HG03439 (cell line): Measurements from ENCODE around the gene USP33.
"Not testable (repeated sequence)": the region's sequence is repeated elsewhere in the genome, so short reads cannot be mapped to it uniquely, and the experiment has no call there.

ENCODE experiments used
- ATAC-seq: cut with Tn5 transposase; IDR thresholded peaks from one replicate; pipeline ENCODE4 v1.9.1; 2021; ENCODE audit warnings: mild to moderate bottlenecking, moderate library complexity; ENCODE audit not compliant: unreplicated experiment

Gene USP33

DNA sequence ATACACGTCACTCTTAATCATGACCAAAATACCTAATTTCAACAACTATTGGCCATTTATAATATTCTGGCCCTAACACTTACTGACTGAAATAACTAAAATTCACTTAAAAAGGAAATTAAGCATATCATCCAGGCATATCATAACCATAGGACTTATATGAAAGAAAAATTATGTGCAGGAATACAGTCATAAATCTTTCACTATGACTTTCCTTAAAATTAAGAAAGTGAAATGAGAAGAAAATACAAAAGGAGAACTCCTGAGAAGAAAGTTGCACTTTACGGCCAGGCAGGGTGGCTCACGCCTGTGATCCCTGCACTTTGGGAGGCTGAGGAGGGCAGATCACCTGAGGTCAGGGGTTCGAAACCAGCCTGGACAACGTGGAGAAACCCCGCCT, 86.6 kb downstream of the USP33 start:
- no peak for ATAC-seq

DNA sequence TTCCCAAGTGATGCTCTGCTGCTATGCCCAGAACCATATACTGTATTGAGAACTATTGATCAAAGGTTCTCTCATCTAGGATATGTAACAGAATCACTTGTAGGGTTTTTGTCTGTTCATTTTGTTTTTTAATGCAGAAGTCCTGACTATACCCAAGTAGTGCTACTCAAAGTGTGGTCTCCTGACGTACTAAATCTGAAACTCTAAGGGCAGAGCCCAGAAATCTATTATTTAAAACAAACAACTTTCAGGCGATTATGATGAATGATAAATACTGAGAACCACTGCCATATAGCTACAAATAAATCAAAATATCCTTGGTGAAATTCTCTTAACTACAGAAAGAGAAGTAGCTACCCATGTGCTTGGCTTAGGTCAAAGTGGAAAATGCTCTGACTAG, 87.3 kb downstream of the USP33 start:
- peak; percentile 44 for ATAC-seq

DNA sequence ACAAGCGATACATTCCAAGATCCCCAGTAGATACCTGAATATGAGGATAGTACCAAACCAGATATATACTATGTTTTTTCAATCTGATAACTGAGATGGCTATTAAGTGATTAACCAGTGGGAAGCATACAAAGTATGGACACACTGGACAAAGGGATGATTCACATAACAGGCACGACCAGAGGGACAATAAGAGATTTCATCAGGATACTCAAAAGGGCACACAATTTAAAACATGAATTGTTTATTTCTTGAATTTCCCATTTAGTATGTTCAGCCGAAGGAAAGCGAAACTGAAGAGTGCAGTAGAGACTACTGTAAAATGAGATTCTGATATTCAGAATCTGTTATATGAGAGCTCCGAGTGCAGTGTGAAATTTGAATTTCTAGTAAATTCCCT, 87.8 kb downstream of the USP33 start:
- no peak for ATAC-seq

DNA sequence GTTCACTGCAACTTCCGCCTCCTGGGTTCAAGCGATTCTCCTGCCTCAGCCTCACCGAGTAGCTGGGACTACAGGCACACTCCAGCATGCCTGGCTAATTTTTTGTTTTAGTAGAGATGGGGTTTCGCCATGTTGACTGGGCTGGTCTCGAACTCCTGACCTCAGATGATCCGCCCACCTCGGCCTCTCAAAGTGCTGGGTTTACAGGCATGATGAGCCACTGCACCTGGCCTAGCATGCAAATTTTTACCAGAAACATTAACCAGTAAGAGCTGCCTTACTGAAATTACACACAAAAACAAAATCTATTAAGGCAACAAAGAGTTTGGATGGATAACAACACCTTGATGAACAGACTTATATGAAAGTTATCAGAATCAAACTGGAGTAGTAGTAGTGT, 89.3 kb downstream of the USP33 start:
- ATAC-seq: no peak

DNA sequence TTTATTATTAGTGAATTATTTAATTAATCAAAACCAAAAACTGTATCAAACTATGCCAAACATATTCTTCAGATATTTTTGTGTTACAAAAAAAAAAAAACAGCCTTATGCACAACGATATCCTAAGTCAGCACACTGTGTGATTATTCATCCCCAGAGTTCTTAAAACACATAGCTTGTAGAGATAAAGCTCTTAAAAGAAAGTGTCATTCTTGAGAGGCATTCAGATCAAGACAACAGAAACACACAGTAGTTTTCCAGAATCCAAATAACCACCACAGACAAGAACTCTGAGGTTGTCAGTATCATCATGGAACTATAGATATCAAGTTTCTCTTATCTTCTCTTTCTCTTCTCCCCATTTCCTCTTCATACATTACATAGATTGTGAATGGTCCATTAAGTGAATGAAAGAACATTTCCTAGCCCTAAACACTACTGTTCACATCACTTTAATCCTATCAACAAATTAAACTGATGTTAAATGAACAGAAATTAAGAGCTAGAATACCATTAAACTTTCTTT, 90.7 kb downstream of the USP33 start:
- ATAC-seq: no peak

DNA sequence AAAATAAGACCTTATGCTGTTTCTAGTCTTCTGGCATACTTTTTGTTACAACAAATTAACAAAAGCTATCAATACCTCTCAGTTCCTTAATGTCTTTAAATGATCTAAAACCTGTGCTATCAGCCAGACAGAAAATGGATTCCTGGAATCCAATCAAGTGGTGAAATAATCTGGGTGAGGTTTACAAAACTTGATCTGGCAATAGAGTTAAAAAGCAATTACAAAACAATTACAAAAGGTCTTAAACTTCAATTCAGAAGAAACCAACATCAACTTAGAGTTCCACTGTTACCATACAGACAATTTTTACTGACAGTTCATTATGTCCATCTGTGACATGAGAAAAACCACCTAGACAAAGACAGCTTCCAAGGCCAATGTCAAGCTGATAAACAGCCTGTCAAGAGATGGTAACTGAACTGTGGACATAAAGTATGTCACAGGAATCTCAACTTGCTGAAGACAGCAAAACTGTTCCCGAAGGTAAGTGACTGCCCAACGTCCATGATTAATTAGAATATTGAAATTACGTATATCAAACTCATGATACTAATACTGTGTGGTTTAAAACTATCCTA, 94.6 kb downstream of the USP33 start:
- no peak for ATAC-seq

DNA sequence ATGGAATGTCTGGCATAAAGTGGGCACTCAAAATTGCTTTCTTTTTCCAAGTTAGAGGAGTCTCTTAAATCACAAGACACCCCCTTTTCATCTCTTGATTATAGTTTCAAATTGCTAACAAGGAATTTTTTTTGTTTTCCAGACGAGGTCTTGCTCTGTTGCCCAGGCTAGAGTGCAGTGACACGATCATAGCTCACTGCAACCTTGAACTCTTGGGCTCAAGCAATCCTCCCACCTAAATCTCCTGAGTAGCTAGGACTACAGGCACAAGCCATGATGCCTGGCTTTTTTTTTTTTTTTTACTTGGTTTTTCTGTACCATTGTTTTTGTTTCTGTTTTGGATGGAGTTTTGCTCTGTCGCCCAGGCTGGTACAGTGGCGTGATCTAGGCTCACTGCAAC, 98.0 kb downstream of the USP33 start:
- ATAC-seq: no peak

DNA sequence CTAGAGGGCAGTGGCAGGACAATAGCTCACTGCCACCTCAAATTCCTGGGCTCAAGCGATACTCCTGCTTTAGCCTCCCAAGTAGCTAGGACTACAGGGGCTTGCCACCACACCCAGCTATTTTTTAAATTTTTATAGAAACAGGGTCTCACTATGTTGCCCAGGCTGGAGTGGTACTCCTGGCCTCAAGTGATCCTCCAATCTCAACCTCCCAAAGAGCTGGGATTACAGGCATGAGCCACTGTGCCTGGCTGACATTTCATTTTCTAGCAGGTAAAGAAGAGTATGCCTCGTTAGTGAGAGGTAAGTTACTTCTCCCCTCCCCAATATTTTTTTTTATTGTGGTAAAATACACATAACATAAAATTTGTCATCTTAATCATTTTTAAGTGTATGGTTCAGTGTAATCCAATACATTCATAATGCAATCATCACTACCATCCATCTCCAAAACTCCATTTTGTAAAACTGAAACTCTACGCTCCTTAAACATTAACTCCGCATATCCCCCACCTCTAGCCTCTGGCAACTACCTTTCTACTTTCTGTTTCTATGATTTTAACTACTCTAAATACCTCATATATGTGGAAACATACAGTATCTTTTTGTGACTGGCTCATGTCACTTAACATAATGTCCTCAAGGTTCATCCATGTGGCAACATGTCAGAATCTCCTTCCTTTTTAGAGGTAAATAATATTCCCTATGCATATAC, 99.6 kb downstream of the USP33 start:
- no peak for ATAC-seq

DNA sequence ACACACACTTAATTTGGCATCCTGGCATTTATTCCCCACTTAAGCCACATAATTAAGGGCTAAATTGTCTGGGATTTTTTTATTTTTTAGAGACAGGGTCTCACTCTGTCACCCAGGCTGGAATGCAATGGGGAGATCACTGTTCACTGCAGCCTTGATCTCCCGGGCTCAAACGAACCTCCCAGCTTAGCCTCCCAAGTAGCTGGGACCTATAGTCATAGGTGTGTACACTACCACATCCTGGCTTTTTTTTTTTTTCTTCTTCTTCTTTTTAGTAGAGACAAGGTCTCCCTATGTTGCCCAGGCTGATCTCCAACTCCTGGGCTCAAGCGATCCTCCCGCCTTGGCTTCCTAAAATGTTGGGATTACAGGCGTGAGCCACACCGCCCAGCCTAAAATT, 101.4 kb downstream of the USP33 start:
- no peak for ATAC-seq

DNA sequence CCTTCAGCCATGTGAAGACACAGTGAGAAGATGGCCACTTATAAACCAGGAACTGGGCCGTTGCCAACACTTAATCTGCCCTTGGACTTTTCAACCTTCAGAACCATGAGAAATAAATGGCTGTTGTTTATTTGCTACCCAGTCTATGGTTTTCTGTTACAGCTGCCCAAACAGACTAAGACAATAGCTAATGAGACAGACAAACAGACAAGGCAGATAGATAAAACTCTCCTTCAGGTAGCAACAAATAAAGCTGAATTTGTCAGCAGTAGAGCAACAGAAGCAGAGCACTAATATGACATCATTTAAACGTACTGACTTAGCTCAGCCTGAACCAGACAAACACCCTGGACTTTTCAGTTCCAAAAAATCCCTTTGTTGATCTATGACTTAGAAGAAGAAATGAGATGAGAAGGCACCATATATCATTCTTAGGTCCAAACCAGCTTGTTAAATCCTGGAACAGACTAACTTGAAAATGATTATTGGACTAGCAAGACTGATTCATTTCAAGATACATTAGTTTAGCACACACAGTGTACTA, 104.1 kb downstream of the USP33 start:
- ATAC-seq: no peak

DNA sequence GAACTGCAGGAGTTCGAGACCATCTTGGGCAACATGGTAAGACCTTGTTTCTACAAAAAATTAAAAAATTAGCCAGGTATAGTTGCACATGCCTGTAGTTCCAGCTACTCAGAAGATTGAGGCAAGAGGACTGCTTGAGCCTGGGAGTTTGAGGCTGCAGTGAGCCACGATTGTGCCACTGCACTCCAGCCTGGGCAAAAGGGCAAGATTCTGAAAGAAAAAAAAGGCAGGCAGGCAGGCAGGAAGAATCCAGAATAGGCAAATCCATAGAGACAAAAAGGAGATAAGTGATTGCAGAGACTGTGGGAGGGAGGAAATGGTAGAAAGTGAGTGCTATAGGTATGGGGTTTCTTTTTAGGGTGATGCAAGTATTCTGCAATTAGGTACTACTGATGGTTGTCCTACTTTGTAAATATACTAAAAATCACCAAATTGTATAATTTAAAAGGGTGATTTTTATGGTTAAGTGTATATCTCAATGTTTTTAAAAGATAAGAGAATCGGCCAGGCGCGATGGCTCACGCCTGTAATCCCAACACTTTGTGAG, 106.6 kb downstream of the USP33 start:
- ATAC-seq: no peak

DNA sequence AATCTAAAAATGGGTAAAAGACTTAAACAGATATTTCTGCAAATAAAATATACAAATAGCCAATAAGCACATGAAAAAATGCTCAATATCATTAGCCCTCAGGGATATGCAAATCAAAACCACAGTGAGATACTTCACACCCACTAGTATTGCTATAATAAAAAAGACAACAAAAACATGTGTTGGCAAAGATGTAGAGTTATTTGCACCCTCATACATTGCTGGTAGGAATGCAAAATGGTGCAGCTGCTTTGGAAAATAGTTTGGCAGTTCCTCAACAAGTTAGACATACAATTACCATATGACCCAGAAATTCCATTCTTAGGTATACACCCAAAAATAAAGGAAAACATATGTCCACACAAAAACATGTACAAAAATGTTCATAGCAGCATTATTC, 107.4 kb downstream of the USP33 start:
- ATAC-seq: no peak

DNA sequence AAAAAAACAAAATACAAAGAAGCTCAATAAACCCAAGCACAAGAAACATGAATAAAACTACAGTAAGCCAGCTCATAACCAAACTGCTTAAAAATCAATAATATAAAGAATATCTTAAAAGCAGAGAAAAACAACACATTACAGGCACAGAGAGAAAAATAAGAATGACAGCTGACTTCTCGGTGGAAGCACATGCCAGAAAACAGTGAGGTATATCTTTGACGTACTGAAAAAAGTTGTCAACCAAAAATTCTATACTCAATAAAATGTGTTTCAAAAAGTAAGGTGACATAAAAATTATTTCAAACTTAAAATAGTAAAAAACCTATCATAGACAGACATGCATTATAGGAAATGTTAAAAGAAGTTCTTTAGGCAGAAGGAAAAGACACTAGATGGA, 110.5 kb downstream of the USP33 start:
- no peak for ATAC-seq

DNA sequence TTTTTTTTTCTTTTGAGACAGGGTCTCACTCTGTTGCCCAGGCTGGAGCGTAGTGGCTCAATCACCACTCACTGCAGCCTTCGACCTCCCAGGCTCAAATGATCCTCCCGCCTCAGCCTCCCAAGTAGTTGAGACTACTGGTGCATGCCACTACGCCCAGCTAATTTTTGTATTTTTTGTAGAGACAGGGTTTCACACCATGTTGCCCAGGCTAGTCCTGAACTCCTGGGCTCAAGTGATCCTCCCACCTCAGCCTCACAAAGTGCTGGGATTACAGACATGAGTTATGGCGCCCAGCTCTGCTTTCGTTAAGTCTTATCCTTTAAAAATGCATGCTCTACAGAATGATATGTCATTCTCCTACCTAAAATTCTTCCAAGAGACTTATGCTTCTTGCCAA, 113.4 kb downstream of the USP33 start:
- ATAC-seq: not testable (repeated sequence)
